Tibial nerve (tissue), 4 donors: ENCODE measurements around the gene PSORS1C1. TPM values are rescaled to one million over a fixed set of nuclear protein-coding genes. Genes with fewer than 3 reads are reported as not detected.

Experiments used
- DNase-seq, 2 donors: peaks; one replicate each; pipeline ENCODE4 v3.0.0-alpha.2; 2019; ENCODE audit warnings: low spot score in 2 of 2
- H3K27ac ChIP-seq, 4 donors: fragments of 200-600 bp; sonication (generic) in 3 of 4; one replicate each; pipeline ENCODE4 v1.5.1; 2017 to 2019; ENCODE audit warnings: mild to moderate bottlenecking in 1 of 4
- H3K27me3 ChIP-seq, 2 donors: fragments of 200-600 bp; sonication (generic) in 1 of 2; one replicate each; pipeline versions ENCODE4 v1.5.1 to v1.6.0; 2017 to 2019
- H3K36me3 ChIP-seq, 3 donors: fragments of 200-600 bp; sonication (generic); one replicate each; pipeline ENCODE4 v1.5.1; 2018 to 2019
- H3K4me1 ChIP-seq, 4 donors: fragments of 200-600 bp; sonication (generic) in 3 of 4; one replicate each; pipeline ENCODE4 v1.5.1; 2017 to 2019
- H3K4me3 ChIP-seq, 4 donors: fragments of 200-600 bp; sonication (generic) in 3 of 4; one replicate each; pipeline ENCODE4 v1.5.1; 2017 to 2019; ENCODE audit warnings: mild to moderate bottlenecking in 1 of 4, moderate library complexity in 1 of 4
- H3K9me3 ChIP-seq, 4 donors: fragments of 200-600 bp; sonication (generic) in 3 of 4; one replicate each; pipeline ENCODE4 v1.5.1; 2017 to 2019
- EP300 ChIP-seq, 2 donors: sonication (generic); formaldehyde crosslinking; IDR thresholded peaks; one replicate each; pipeline ENCODE4 v1.6.1; 2017; ENCODE audit warnings: antibody characterized with exemption in 2 of 2, mild to moderate bottlenecking in 1 of 2
- POLR2A ChIP-seq, 2 donors: fragments of 450-650 bp; IDR thresholded peaks; one replicate each; pipeline ENCODE4 v1.6.1; 2017; ENCODE audit warnings: antibody characterized with exemption in 2 of 2, mild to moderate bottlenecking in 2 of 2, moderate library complexity in 2 of 2
- WGBS, 2 donors: methylation state at CpG; one replicate each; pipeline ENCODE4 v1.1.5; 2018; 5-methylcytosine and 5-hydroxymethylcytosine counted together
- total RNA-seq, 4 donors: library from RNA; depleted of rRNA; stranded (reverse); fragments of >200 nt; gene quantifications; one replicate each; pipeline ENCODE4 v1.1.0, GENCODE V29; 2016
- TF ChIP-seq, protein P1 (sequence below), 5 experiments: fragments of 200-600 bp in 3 of 5; fragments of 450-650 bp in 2 of 5; sonication (generic) in 3 of 5; IDR thresholded peaks; one replicate each; pipeline ENCODE4 v1.5.1; 2016 to 2019; ENCODE audit warnings: antibody characterized with exemption in 5 of 5, mild to moderate bottlenecking in 3 of 5, moderate library complexity in 2 of 5

Gene PSORS1C1
- total RNA-seq, 4 donors from 2014 or later = 0.42 to 8.5 (median 2.2) TPM

DNA sequence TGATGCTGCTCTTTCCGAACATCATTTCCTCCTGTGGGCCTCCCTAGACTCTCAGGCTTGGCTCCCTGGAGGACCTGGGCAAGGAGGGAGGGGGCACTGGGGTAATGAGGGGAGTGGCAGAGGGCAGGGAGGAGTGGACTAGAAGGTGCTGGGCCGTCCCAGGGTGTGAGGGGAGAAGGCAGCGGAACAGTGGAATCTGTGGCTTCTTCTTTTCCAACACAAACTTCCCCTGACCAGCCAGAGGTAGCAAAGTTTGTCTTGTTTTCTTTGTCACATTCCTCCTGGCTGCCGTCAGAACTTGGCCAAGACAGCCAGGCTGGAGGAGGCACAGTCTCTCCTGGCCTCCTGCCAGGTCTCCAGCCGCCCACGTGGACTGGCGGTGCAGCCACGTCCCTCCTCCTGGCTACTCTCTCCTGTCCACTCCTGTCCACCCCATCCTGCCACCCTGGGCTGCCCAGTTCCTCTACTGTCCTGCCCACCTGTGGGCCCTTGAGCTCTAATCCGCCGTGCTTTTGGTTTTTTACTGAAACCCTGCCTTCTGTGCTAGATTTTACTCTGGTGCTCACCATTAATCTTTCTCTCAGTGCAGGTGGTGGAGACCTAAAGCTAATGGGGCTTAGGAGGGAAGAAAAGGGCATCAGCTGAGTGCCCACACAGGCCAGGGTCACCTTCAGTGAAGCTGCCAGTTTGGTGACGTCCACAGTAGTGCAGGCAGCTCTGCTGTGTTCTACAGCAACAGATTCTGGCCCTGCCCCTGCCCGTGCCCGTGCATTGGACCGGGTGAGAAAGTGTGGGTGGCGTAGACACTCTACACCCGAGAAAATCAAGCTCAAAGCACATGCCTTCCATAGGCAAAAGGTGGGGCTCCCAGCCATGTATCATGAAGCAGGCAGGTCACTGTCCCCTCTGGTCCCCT lies 8.4 kb downstream of the PSORS1C1 start:
- H3K27me3 ChIP-seq = no peaks in the 10 kb centered on the region
- no peak for TF ChIP-seq EP300 (IDR thresholded peaks at IDR 0.05)
- no peak for TF ChIP-seq POLR2A (IDR thresholded peaks at IDR 0.05)
- TF ChIP-seq, protein P1, sequence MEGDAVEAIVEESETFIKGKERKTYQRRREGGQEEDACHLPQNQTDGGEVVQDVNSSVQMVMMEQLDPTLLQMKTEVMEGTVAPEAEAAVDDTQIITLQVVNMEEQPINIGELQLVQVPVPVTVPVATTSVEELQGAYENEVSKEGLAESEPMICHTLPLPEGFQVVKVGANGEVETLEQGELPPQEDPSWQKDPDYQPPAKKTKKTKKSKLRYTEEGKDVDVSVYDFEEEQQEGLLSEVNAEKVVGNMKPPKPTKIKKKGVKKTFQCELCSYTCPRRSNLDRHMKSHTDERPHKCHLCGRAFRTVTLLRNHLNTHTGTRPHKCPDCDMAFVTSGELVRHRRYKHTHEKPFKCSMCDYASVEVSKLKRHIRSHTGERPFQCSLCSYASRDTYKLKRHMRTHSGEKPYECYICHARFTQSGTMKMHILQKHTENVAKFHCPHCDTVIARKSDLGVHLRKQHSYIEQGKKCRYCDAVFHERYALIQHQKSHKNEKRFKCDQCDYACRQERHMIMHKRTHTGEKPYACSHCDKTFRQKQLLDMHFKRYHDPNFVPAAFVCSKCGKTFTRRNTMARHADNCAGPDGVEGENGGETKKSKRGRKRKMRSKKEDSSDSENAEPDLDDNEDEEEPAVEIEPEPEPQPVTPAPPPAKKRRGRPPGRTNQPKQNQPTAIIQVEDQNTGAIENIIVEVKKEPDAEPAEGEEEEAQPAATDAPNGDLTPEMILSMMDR (IDR thresholded peaks at IDR 0.05) = no peak
- no peak overlapping the region for H3K4me3 ChIP-seq
- no peak overlapping the region for H3K27ac ChIP-seq
- no peaks in the 10 kb centered on the region for H3K9me3 ChIP-seq
- WGBS, 2 donors = 24 to 42% methylated on average over 15 to 16 of the region's 16 CpGs
- H3K36me3 ChIP-seq = no peaks in the 10 kb centered on the region
- peaks cover 0 to 22% (median 0%) of the 10 kb centered on the region in 4 donors for H3K4me1 ChIP-seq
- peak in 1 of 2 donors; percentile 51 for DNase-seq

DNA sequence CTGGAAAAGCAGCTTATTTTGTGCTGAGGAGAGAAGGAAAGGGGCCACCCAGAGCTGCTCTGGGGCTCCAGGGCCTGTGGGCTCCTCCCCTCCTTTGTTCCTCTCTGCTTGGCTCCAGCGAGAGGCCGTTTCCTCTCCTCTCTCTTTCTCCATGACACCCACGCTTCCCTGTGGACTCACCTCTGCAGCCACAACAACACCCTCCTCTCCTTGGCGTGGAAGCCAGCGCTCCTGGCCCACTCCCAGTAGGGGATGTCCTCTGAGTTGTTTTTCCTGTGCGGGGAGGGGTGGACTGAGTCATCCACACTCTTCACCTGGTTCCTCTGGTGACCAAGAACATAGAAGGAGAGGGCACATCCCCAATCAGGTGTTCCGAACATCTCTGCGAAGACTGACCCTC lies 10.6 kb downstream of the PSORS1C1 start:
- Histone ChIP-seq H3K4me1 (peaks cover 0 to 21% (median 0%) of the 10 kb centered on the region in 4 donors), H3K36me3 (no peaks in the 10 kb centered on the region), H3K9me3 (no peaks in the 10 kb centered on the region), H3K27ac (peak overlapping the region in 1 of 4 donors; percentile 41), H3K4me3 (no peak overlapping the region), H3K27me3 (no peaks in the 10 kb centered on the region)
- no peak for DNase-seq
- 46 to 54% methylated on average over 8 of the region's 8 CpGs for WGBS, 2 donors
- TF ChIP-seq EP300 (IDR thresholded peaks at IDR 0.05) (no peak), POLR2A (IDR thresholded peaks at IDR 0.05) (no peak)
- TF ChIP-seq, protein P1 (IDR thresholded peaks at IDR 0.05) = no peak

DNA sequence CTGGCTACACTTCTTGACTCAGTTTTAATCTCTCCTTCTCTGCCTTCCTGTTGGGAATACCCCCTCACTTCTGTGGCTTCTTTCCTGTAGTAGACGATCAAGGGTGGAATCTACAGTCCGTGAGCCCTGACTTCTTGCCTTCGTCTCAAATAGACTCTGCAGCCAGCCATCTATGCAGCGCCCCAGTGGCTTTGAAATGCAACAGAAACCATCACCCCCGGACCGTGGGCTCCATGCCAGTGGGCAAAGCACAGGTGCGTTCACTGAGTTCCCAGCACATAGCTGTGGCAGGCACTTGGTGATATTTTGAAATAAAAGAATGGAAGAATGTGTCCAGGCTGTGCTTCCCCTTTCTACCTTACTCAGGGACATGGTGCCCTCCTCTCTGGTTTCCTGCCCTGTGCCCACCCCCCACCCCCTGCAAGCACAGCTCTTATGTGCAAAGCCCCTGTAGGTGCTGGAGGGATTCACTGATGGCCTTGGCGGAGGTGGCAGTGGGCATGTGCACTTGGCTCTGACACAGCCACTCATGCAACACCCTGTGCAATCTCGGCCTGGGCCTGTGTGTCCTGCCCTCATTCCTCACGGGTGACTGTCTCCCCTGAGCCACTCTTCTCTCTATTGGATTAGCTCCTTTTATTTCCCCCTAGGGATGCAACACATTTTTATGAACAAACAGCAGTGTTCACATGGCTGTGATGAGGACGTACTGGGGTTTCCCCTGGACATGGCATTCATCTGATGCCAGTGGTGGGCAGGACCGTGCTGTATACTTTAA lies 11.2 kb downstream of the PSORS1C1 start:
- no peak for DNase-seq
- Histone ChIP-seq H3K36me3 (no peaks in the 10 kb centered on the region), H3K9me3 (no peaks in the 10 kb centered on the region), H3K4me3 (no peak overlapping the region), H3K27me3 (no peaks in the 10 kb centered on the region), H3K4me1 (peaks cover 0 to 21% (median 0%) of the 10 kb centered on the region in 4 donors), H3K27ac (no peak overlapping the region)
- no peak for TF ChIP-seq EP300 (IDR thresholded peaks at IDR 0.05)
- 64 to 70% methylated on average over 12 of the region's 12 CpGs for WGBS, 2 donors

DNA sequence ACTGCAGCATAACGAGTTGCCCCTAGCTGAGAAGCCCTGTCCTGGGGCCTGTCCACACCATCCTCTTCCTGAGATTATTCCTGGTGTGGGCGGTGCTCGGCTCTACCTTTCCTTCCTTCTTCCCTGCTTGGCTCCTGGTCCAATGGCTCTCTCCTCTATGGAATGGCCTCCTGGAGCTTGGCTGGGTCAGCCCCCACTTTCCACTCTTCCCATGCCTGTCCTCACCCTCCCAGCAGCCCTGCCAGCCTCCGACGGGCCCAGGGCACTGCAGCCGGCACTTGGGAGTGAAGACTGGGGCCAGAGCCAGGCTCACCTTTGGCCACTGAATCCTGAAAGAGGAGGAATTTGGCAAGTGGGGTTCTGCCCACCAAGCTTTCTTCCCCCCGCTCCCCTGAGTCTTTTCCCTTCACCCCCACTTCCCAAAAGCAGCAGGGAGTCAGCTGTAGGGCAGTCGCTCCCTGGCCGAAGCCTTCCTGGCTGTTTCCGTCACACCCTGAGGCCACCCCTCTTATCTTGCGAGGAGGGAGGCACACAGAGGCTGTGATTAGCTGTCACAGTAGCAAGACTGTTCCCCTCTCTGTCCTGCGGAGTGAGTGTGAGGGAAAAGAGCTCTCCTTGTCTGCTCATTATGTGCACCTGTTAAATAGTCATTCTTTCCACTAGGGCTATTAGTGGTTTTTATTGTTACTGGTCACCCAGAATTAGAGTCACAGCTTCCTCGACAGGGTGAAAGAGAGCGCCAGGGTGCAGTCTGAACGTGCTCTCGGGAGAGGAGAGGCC lies 12.0 kb downstream of the PSORS1C1 start:
- Histone ChIP-seq H3K9me3 (no peaks in the 10 kb centered on the region), H3K4me3 (no peak overlapping the region), H3K27ac (no peak overlapping the region), H3K4me1 (peaks cover 0 to 21% (median 0%) of the 10 kb centered on the region in 4 donors), H3K36me3 (no peaks in the 10 kb centered on the region), H3K27me3 (no peaks in the 10 kb centered on the region)
- no peak for DNase-seq
- TF ChIP-seq POLR2A (IDR thresholded peaks at IDR 0.05) (no peak), EP300 (IDR thresholded peaks at IDR 0.05) (no peak)
- TF ChIP-seq, protein P1 (IDR thresholded peaks at IDR 0.05) = no peak
- 58 to 61% methylated on average over 16 of the region's 16 CpGs for WGBS, 2 donors

DNA sequence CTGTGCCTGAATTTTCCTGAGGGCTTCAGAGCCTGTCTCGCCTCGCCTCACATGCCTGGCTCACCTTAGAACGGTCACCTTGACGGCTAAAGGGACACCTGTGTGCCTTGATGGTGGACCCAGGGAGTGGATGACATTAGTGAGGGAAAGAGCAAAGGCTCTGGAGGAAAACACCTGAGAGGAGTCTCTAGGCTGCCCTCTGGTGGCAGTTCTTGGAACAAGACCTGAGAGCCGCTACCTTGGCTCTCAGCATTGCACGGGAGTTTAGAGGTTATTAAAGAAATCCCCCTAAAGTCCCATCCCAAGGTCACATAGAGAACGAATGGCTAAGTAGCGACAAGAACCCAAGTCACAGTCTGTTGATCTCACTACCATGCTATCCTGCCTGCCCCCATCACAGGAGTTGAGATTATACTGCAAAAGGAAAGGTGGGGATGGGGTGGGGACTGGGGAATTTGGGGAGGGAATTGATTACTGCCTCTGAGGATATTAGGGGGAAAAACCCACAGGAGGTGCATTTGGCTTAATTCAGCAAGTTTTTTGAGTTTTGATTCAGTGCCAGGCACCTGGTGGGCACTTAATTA lies 13.6 kb downstream of the PSORS1C1 start:
- 11 to 12% methylated on average over 8 of the region's 8 CpGs for WGBS, 2 donors
- no peaks in the 10 kb centered on the region for H3K9me3 ChIP-seq
- no peak overlapping the region for H3K27ac ChIP-seq
- TF ChIP-seq, protein P1 (IDR thresholded peaks at IDR 0.05) = peak; percentile 62 to 87 (median 84)
- TF ChIP-seq EP300 (IDR thresholded peaks at IDR 0.05) = no peak
- peak; percentile 34 to 74 for DNase-seq
- H3K4me3 ChIP-seq = no peak overlapping the region
- peaks cover 0 to 8% (median 0%) of the 10 kb centered on the region in 4 donors for H3K4me1 ChIP-seq
- no peaks in the 10 kb centered on the region for H3K27me3 ChIP-seq
- H3K36me3 ChIP-seq = no peaks in the 10 kb centered on the region
